ENCODE data around the gene DIP2C. TPM values are rescaled to one million over a fixed set of nuclear protein-coding genes. Genes with fewer than 3 reads are reported as not detected.
"Not testable (repeated sequence)": the region's sequence is repeated elsewhere in the genome, so short reads cannot be mapped to it uniquely, and the experiment has no call there.

The DIP2C gene
- total and polyA plus RNA-seq, 2 experiments from 2014 or later = 9.1 to 15.8 TPM

GRCh38 chr10:614139-614711 lies 75.2 kb downstream of the DIP2C start:
- DNase-seq (ENCODE audit: low read depth in 1 of 2, low spot score in 1 of 2) = no peak
- no peak overlapping the region for H3K4me3 ChIP-seq
- H3K27ac ChIP-seq = no peak overlapping the region
- H3K27me3 ChIP-seq = no peaks in the 10 kb centered on the region
- H3K9me3 ChIP-seq (ENCODE audit: low read depth) = no peaks in the 10 kb centered on the region
- H3K36me3 ChIP-seq = no peaks in the 10 kb centered on the region
- no peak for TF ChIP-seq CTCF (IDR thresholded peaks at IDR 0.05; ENCODE audit: low read depth, low read length)
- H3K4me1 ChIP-seq (ENCODE audit: low read depth) = peaks cover 26% of the 10 kb centered on the region

- Histone ChIP-seq H3K9me3 (ENCODE audit: low read depth) (no peaks in the 10 kb centered on the region), H3K27me3 (no peaks in the 10 kb centered on the region), H3K36me3 (no peaks in the 10 kb centered on the region), H3K4me1 (ENCODE audit: low read depth) (peaks cover 23% of the 10 kb centered on the region), H3K27ac (no peak overlapping the region), H3K4me3 (no peak overlapping the region)
- no peak for DNase-seq (ENCODE audit: low read depth in 1 of 2, low spot score in 1 of 2)
- no peak for TF ChIP-seq CTCF (IDR thresholded peaks at IDR 0.05; ENCODE audit: low read depth, low read length)
These were observed 76.0 kb downstream of the DIP2C start for GRCh38 chr10:613271-614138.

- no peaks in the 10 kb centered on the region for H3K9me3 ChIP-seq (ENCODE audit: low read depth)
- no peaks in the 10 kb centered on the region for H3K27me3 ChIP-seq
- no peak overlapping the region for H3K4me3 ChIP-seq
- no peak for DNase-seq (ENCODE audit: low read depth in 1 of 2, low spot score in 1 of 2)
- H3K36me3 ChIP-seq = no peaks in the 10 kb centered on the region
- no peak overlapping the region for H3K27ac ChIP-seq
- H3K4me1 ChIP-seq (ENCODE audit: low read depth) = peaks cover 16% of the 10 kb centered on the region
- no peak for TF ChIP-seq CTCF (IDR thresholded peaks at IDR 0.05; ENCODE audit: low read depth, low read length)
These were observed 76.8 kb downstream of the DIP2C start for GRCh38 chr10:612696-613095.

GRCh38 chr10:610642-611305 lies 78.7 kb downstream of the DIP2C start:
- peak overlapping the region; percentile 74 for H3K27ac ChIP-seq
- DNase-seq (ENCODE audit: low read depth in 1 of 2, low spot score in 1 of 2) = peak in 1 of 2 donors; percentile 33
- not testable (repeated sequence) for H3K9me3 ChIP-seq (ENCODE audit: low read depth); H3K4me3 ChIP-seq; H3K27me3 ChIP-seq; H3K36me3 ChIP-seq
- H3K4me1 ChIP-seq (ENCODE audit: low read depth) = peaks cover 12% of the 10 kb centered on the region

- Histone ChIP-seq H3K9me3 (ENCODE audit: low read depth) (no peaks in the 10 kb centered on the region), H3K4me1 (ENCODE audit: low read depth) (peaks cover 10% of the 10 kb centered on the region), H3K36me3 (no peaks in the 10 kb centered on the region), H3K27ac (peak overlapping the region; percentile 74), H3K27me3 (no peaks in the 10 kb centered on the region), H3K4me3 (no peak overlapping the region)
- TF ChIP-seq CTCF (IDR thresholded peaks at IDR 0.05; ENCODE audit: low read depth, low read length) = no peak
- DNase-seq (ENCODE audit: low read depth in 1 of 2, low spot score in 1 of 2) = peak in 1 of 2 donors; percentile 52
These were observed 79.5 kb downstream of the DIP2C start for GRCh38 chr10:609868-610545.
